GM12875 (cell line): ENCODE measurements around the gene TMCO1.

Source experiments
- H3K4me3 ChIP-seq: one replicate; pipeline ENCODE4 v1.5.1; 2011; ENCODE audit warnings: low read depth, low read length, control low read depth
- CTCF ChIP-seq: IDR thresholded peaks from 2 replicates; pipeline ENCODE4 v1.5.1; 2011; ENCODE audit warnings: low read depth, mild to moderate bottlenecking, control low read depth, inconsistent platforms, low read length, moderate library complexity, borderline replicate concordance; ENCODE audit not compliant: insufficient read depth

Gene TMCO1

GRCh38 chr1:165697491-165697880 is 71.2 kb downstream of the TMCO1 start:
- peak overlapping the region; percentile 92 for H3K4me3 ChIP-seq
- no peak for TF ChIP-seq CTCF

DNA sequence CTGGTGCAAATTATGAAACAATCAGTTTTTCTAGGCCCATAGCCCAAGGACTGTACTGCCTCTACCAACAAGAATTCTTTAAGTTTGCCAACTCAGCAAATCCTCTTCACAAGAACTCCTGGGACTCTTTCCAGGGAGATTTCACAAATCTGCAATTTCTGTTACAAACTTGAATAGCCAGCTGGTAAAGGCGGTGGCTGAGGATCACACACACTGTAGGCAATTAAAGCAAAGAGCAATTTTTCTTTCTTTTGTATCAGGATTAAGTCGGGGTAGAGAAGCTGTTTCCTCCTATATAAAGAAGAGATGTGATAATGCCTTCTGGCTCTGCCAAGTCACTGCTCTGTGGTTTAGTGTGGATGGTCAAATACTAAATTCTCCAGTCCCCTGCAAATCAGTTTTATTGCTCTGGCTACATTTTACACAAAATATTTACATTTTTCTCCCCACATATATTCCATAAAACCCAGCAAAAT is 72.0 kb downstream of the TMCO1 start:
- peak overlapping the region; percentile 10 for H3K4me3 ChIP-seq
- no peak for TF ChIP-seq CTCF

DNA sequence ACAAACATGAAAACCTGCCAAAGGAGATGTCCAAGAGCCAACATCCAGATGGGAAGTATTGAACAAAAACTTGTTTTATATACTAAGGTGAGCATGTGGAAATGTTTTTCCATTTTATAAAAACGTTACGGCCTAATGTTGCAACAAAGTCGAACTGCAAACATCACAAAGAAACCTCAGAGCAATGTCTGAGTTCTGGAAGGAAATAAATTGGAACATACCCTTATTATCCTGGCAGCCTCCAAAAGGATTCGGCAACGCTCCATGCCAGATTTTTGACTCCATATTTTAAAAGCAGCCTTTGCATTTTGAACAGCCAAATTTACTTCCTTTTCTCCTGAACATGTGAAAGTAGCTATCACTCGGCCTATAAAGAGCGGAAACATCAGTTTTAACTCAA is 73.6 kb downstream of the TMCO1 start:
- H3K4me3 ChIP-seq: no peak overlapping the region

GRCh38 chr1:165688046-165688445 is 80.6 kb downstream of the TMCO1 start:
- no peak for TF ChIP-seq CTCF
- no peak overlapping the region for H3K4me3 ChIP-seq

More for the DNA sequence above, 73.6 kb downstream of the TMCO1 start:
- TF ChIP-seq CTCF: no peak

DNA sequence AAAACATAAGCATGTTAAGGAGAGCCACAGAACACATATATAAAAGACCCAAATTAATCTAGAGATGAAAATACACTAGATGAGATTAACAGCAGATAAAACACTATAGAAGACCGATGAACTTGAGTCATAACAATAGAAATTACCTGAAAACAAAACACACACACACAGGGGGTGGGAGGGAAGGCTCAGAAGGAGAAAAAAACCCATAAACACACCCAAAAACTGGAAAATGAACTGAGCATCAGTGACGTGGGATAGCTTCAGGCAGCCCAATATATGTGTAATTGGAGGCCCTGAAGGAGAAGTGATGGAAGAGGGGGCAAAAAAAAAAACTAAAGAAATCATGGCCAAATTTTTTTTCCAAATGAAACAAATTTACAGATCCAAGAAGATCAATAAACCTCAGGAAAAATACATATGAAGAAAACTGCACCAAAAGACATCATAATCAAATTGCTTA is 81.7 kb downstream of the TMCO1 start:
- no peak overlapping the region for H3K4me3 ChIP-seq
- TF ChIP-seq CTCF: no peak

DNA sequence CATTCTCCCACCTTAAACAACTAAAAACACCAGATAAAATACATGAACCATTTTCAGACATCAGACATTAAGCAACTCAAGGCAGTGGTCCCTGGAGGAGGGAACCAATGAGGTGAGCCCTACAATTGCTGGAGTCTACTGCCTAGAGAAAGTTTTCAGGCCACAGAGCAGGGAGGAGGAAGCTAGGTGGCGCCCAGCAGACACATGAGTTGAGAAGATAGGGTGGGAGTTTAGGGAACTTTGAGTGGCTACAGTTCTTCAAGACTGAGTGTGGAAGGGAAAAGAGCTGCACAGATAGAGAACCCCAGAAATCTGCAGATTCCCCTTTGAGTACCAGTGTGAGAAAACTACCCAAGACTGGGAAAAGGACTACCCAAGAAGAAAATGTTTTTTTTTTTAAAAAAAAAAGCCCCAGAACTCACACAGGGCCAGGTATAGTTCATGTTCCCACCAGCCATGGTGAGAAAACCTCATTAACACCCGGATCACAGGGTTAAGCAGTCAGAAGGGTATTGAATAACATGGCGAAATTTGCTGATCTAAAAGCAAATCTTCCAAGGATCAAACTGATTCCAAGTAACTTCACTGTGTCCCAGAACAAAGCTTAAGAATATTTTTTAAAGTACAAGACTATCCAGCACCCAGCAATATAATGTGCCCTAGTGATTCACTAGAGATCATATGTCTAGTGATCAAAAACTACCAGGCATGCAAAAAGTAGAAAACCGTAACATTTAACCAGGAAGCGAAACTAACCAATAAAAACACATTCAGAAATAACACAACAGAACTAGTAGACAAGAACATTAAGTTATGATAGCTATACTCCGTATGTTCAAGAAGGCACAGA is 82.3 kb downstream of the TMCO1 start:
- no peak overlapping the region for H3K4me3 ChIP-seq
- TF ChIP-seq CTCF: no peak
